ENCODE results near the gene CEP112. TPM values are rescaled to one million over a fixed set of nuclear protein-coding genes. Genes with fewer than 3 reads are reported as not detected.
A peak's percentile ranks its signal among the peaks of the same experiment; 100 is the strongest.

Gene CEP112
- total and polyA plus RNA-seq, 2 donors (not counting 1 experiment from before 2014, with no cell fraction given), result 5.4 to 6.4 TPM

- no peak overlapping the region for H3K9ac ChIP-seq (ENCODE audit: insufficient read depth, low read length)
- H3K27me3 ChIP-seq (ENCODE audit: control insufficient read depth, insufficient read depth, low read length), result no peaks in the 10 kb centered on the region
- H2AFZ ChIP-seq (ENCODE audit: low read length), result no peak overlapping the region
- no peaks in the 10 kb centered on the region for H4K20me1 ChIP-seq (ENCODE audit: control insufficient read depth, extremely low read depth, insufficient read depth, low read length)
- no peaks in the 10 kb centered on the region for H3K9me3 ChIP-seq (ENCODE audit: control insufficient read depth, insufficient read depth, low read depth, low read length)
- H3K79me2 ChIP-seq (ENCODE audit: control insufficient read depth, insufficient read depth, low read length), result no peaks in the 10 kb centered on the region
- no peak overlapping the region for H3K4me2 ChIP-seq (ENCODE audit: extremely low read depth, insufficient read depth, low read length)
- no peaks in the 10 kb centered on the region for H3K4me1 ChIP-seq (ENCODE audit: control insufficient read depth, extremely low read depth, insufficient read depth, low read length)
- no peak overlapping the region for H3K4me3 ChIP-seq (replicated peaks in 1 of 4; ENCODE audit: control extremely low read depth in 1 of 4, insufficient read depth in 1 of 4, low read depth in 3 of 4, low read length in 4 of 4)
- H3K36me3 ChIP-seq (ENCODE audit: control insufficient read depth, insufficient read depth, low read length), result no peaks in the 10 kb centered on the region
- TF ChIP-seq EZH2 (IDR thresholded peaks at IDR 0.05; ENCODE audit: low read length, missing control alignments) (no peak), CTCF (conservative IDR thresholded peaks at IDR 0.05 in 1 of 2, IDR thresholded peaks at IDR 0.05 in 1 of 2; ENCODE audit: low read depth in 1 of 2, low read length in 2 of 2) (no peak)
- no peak overlapping the region for H3K27ac ChIP-seq (ENCODE audit: insufficient read depth, low read length)
- DNase-seq (ENCODE audit: low read depth in 2 of 2), result no peak
These were observed 527.2 kb downstream of the CEP112 start for GRCh38 chr17:65664696-65665095.

GRCh38 chr17:65664266-65664665 lies 527.7 kb downstream of the CEP112 start:
- Histone ChIP-seq H3K36me3 (ENCODE audit: control insufficient read depth, insufficient read depth, low read length) (no peaks in the 10 kb centered on the region), H4K20me1 (ENCODE audit: control insufficient read depth, extremely low read depth, insufficient read depth, low read length) (no peaks in the 10 kb centered on the region), H3K79me2 (ENCODE audit: control insufficient read depth, insufficient read depth, low read length) (no peaks in the 10 kb centered on the region), H3K9me3 (ENCODE audit: control insufficient read depth, insufficient read depth, low read depth, low read length) (no peaks in the 10 kb centered on the region), H3K4me3 (replicated peaks in 1 of 4; ENCODE audit: control extremely low read depth in 1 of 4, insufficient read depth in 1 of 4, low read depth in 3 of 4, low read length in 4 of 4) (no peak overlapping the region), H3K9ac (ENCODE audit: insufficient read depth, low read length) (no peak overlapping the region), H3K4me1 (ENCODE audit: control insufficient read depth, extremely low read depth, insufficient read depth, low read length) (no peaks in the 10 kb centered on the region), H2AFZ (ENCODE audit: low read length) (no peak overlapping the region), H3K4me2 (ENCODE audit: extremely low read depth, insufficient read depth, low read length) (no peak overlapping the region), H3K27me3 (ENCODE audit: control insufficient read depth, insufficient read depth, low read length) (no peaks in the 10 kb centered on the region), H3K27ac (ENCODE audit: insufficient read depth, low read length) (no peak overlapping the region)
- DNase-seq (ENCODE audit: low read depth in 2 of 2), result peak; percentile 18 to 50
- TF ChIP-seq EZH2 (IDR thresholded peaks at IDR 0.05; ENCODE audit: low read length, missing control alignments), result no peak
- no peak for TF ChIP-seq CTCF (conservative IDR thresholded peaks at IDR 0.05 in 1 of 2, IDR thresholded peaks at IDR 0.05 in 1 of 2; ENCODE audit: low read depth in 1 of 2, low read length in 2 of 2)

- Histone ChIP-seq H3K4me2 (ENCODE audit: extremely low read depth, insufficient read depth, low read length) (peak overlapping the region; percentile 8), H3K9me3 (ENCODE audit: control insufficient read depth, insufficient read depth, low read depth, low read length) (no peaks in the 10 kb centered on the region), H3K36me3 (ENCODE audit: control insufficient read depth, insufficient read depth, low read length) (no peaks in the 10 kb centered on the region), H3K27me3 (ENCODE audit: control insufficient read depth, insufficient read depth, low read length) (no peaks in the 10 kb centered on the region), H3K9ac (ENCODE audit: insufficient read depth, low read length) (no peak overlapping the region), H3K4me3 (replicated peaks in 1 of 4; ENCODE audit: control extremely low read depth in 1 of 4, insufficient read depth in 1 of 4, low read depth in 3 of 4, low read length in 4 of 4) (no peak overlapping the region), H3K27ac (ENCODE audit: insufficient read depth, low read length) (no peak overlapping the region), H2AFZ (ENCODE audit: low read length) (no peak overlapping the region), H4K20me1 (ENCODE audit: control insufficient read depth, extremely low read depth, insufficient read depth, low read length) (no peaks in the 10 kb centered on the region), H3K79me2 (ENCODE audit: control insufficient read depth, insufficient read depth, low read length) (no peaks in the 10 kb centered on the region), H3K4me1 (ENCODE audit: control insufficient read depth, extremely low read depth, insufficient read depth, low read length) (no peaks in the 10 kb centered on the region)
- TF ChIP-seq EZH2 (IDR thresholded peaks at IDR 0.05; ENCODE audit: low read length, missing control alignments) (no peak), CTCF (conservative IDR thresholded peaks at IDR 0.05 in 1 of 2, IDR thresholded peaks at IDR 0.05 in 1 of 2; ENCODE audit: low read depth in 1 of 2, low read length in 2 of 2) (no peak)
- DNase-seq (ENCODE audit: low read depth in 2 of 2), result peak; percentile 44 to 68
These were observed 529.7 kb downstream of the CEP112 start for GRCh38 chr17:65662196-65662595.

All from fibroblast of lung (primary cell).